Retina (tissue), 1 donor: Measurements from ENCODE around the gene ASB4.

Experiments used
- DNase-seq: peaks from one replicate; pipeline ENCODE4 v3.0.0-alpha.2; 2016

ASB4 gene

GRCh38 chr7:95558864-95559263 is 73.1 kb downstream of the ASB4 start:
- no peak for DNase-seq

GRCh38 chr7:95560674-95561073 is 74.9 kb downstream of the ASB4 start:
- DNase-seq: no peak

GRCh38 chr7:95569720-95570119 is 84.0 kb downstream of the ASB4 start:
- DNase-seq: no peak

- no peak for DNase-seq
Observed at GRCh38 chr7:95577137-95577536, 91.4 kb downstream of the ASB4 start.

GRCh38 chr7:95578299-95578855 is 92.6 kb downstream of the ASB4 start:
- no peak for DNase-seq

GRCh38 chr7:95579318-95579717 is 93.6 kb downstream of the ASB4 start:
- no peak for DNase-seq

GRCh38 chr7:95581467-95581866 is 95.7 kb downstream of the ASB4 start:
- no peak for DNase-seq

GRCh38 chr7:95582578-95583293 is 97.0 kb downstream of the ASB4 start:
- no peak for DNase-seq

GRCh38 chr7:95583834-95584621 is 98.3 kb downstream of the ASB4 start:
- DNase-seq: no peak

GRCh38 chr7:95584769-95585425 is 99.2 kb downstream of the ASB4 start:
- DNase-seq: no peak

GRCh38 chr7:95585426-95585789 is 99.7 kb downstream of the ASB4 start:
- DNase-seq: no peak

GRCh38 chr7:95586951-95587301 is 101.2 kb downstream of the ASB4 start:
- no peak for DNase-seq

- DNase-seq: no peak
Observed at GRCh38 chr7:95589031-95589430, 103.3 kb downstream of the ASB4 start.

- DNase-seq: no peak
Observed at GRCh38 chr7:95589766-95590165, 104.0 kb downstream of the ASB4 start.
